ENCODE results near the gene TMEM45A.

The TMEM45A gene

GRCh38 chr3:100614941-100615340 is 122.5 kb downstream of the TMEM45A start:
- DNase-seq (ENCODE audit: extremely low read depth, insufficient read length) = no peak
- H3K4me3 ChIP-seq (replicated peaks; ENCODE audit: low read depth, low read length) = no peak overlapping the region
- H3K36me3 ChIP-seq (ENCODE audit: control insufficient read depth, insufficient read depth, low read length) = no peaks in the 10 kb centered on the region
- no peak for TF ChIP-seq CTCF (IDR thresholded peaks at IDR 0.05; ENCODE audit: insufficient read depth, low read length, poor library complexity, severe bottlenecking)
- H3K27me3 ChIP-seq (replicated peaks; ENCODE audit: control insufficient read depth, insufficient read depth, low read length) = no peaks in the 10 kb centered on the region

GRCh38 chr3:100615684-100616083 is 123.3 kb downstream of the TMEM45A start:
- Histone ChIP-seq H3K36me3 (ENCODE audit: control insufficient read depth, insufficient read depth, low read length) (no peaks in the 10 kb centered on the region), H3K27me3 (replicated peaks; ENCODE audit: control insufficient read depth, insufficient read depth, low read length) (no peaks in the 10 kb centered on the region), H3K4me3 (replicated peaks; ENCODE audit: low read depth, low read length) (no peak overlapping the region)
- DNase-seq (ENCODE audit: extremely low read depth, insufficient read length) = no peak
- TF ChIP-seq CTCF (IDR thresholded peaks at IDR 0.05; ENCODE audit: insufficient read depth, low read length, poor library complexity, severe bottlenecking) = no peak

DNA sequence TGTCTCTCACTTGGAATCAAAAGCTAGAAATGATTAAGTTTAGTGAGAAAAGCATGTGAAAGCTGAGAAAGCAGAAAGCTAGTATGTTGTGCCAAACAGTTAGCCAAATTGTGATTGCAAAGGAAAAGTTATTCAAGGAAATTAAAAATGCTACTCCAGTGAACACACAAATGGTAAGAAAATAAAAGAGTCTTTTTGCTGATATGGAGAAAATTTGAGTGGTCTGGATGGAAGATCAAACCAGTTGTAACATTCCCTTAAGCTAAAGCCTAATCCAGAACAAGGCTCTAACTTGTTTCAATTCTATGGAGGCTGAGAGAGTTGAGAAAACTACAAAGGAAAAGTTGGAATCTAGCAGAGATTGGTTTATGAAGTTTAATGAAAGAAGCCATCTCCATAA is 128.8 kb downstream of the TMEM45A start:
- Histone ChIP-seq H3K36me3 (ENCODE audit: control insufficient read depth, insufficient read depth, low read length) (no peaks in the 10 kb centered on the region), H3K27me3 (replicated peaks; ENCODE audit: control insufficient read depth, insufficient read depth, low read length) (no peaks in the 10 kb centered on the region), H3K4me3 (replicated peaks; ENCODE audit: low read depth, low read length) (no peak overlapping the region)
- no peak for TF ChIP-seq CTCF (IDR thresholded peaks at IDR 0.05; ENCODE audit: insufficient read depth, low read length, poor library complexity, severe bottlenecking)
- no peak for DNase-seq (ENCODE audit: extremely low read depth, insufficient read length)

All from GM06990 (cell line).